RKO (cell line): Measurements from ENCODE around the gene CCDC107.

Experiments
- DNase-seq: peaks from one replicate; pipeline ENCODE4 v3.0.0-alpha.2; 2016; ENCODE audit warnings: low spot score

The CCDC107 gene

GRCh38 chr9:35661756-35662350, 3.8 kb downstream of the CCDC107 start:
- DNase-seq: no peak

DNA sequence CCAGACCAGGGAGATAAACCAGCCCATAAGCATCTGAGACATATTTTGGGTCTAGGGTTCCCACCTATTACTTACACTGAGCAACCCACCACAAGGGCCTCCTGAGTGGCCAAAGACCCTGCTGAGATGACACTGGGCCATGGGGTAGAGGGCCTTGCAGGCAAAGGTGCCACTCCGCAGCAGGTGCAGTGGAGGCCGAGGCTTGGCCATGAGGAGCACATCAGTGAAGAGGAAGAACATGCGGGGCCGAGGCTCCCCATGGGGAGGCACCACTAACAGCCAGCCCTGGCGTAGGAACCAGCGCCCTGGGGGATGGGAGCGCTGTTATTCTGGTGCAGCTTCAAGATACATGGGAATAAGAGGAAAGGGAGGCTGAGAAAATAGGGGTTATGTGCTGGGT, 4.3 kb downstream of the CCDC107 start:
- DNase-seq: no peak

DNA sequence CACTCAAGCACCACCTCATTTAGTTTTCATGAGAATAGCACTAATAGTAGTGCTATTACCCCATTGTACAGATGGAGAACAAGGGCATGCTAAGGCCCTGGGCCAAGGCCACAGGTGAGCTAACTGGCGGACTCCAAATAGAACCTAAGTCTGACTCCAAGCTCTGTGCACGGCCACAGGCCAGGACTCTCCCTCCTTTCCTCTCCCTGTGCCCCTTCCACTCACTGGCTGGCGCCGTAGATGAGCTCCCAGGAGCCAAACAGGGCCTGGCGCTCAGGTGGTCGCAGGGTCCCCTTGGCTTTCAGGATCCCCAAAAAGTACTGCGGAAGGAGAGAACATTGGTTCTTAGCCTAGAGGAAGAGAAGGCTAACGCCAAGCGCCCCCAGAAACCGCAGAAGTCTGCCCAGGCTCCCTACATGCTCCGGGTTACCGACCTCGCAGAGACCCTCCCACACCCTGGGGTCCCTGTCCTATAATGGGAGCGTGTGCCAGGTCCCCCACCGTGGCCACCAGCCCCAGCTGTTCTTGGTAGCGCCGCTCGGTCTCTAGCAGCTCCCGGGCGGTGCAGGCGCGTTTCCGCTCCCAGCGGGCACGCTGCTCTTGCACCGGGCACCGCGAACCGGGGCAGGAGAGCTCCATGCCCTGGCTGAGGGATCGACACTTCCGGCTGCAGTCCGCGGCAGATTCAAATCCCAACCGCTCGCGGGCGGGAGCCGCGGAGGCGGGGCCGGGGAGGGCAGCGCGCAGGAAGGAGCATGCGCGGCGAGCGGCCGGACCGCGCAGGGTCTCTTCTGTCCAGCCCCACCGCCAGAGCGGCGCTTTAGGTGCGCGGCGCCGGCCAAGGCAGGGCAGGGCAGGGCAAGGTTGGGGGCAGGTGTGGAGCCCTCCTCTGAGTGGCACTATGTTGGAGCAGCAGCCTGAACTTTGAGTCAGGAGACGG, 6.7 kb downstream of the CCDC107 start, which contains the start of gene ARHGEF39:
ARHGEF39 (minus strand) TSS at position 665 of the 940 bp plus-strand sequence; CDS start at position 639, 26 bp downstream.
- DNase-seq: peak; percentile 91

DNA sequence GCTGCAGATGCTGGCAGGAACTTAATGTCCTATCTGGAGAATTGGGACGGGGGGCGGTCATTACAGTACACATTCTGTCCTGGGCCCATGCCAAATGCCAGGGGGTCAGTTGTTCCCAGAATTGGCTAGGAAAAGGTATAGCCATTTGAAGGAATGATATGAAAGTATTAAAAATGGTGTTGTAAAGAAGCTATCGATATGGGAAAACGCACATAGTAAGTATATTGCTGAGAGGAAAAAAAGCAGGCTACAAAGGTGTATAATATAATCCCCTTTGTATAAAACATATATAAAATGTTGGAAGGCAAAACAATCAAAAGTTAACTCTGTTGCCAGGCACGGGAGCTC, 7.4 kb downstream of the CCDC107 start:
- DNase-seq: no peak

GRCh38 chr9:35666045-35666444, 8.0 kb downstream of the CCDC107 start:
- DNase-seq: no peak

- DNase-seq: no peak
Observed at GRCh38 chr9:35666549-35666948, 8.5 kb downstream of the CCDC107 start.

- DNase-seq: no peak
Observed at GRCh38 chr9:35667939-35668338, 9.8 kb downstream of the CCDC107 start.

GRCh38 chr9:35669331-35670145, 11.4 kb downstream of the CCDC107 start:
- DNase-seq: peak; percentile 73

GRCh38 chr9:35673132-35674024, 15.3 kb downstream of the CCDC107 start, which contains the start of gene CA9:
CA9 (plus strand) TSS chr9:35673928; CDS start chr9:35673960, 32 bp downstream.
- no peak for DNase-seq

- DNase-seq: no peak
Observed at GRCh38 chr9:35674025-35674361, 15.9 kb downstream of the CCDC107 start.

GRCh38 chr9:35675204-35675603, 17.1 kb downstream of the CCDC107 start:
- no peak for DNase-seq

DNA sequence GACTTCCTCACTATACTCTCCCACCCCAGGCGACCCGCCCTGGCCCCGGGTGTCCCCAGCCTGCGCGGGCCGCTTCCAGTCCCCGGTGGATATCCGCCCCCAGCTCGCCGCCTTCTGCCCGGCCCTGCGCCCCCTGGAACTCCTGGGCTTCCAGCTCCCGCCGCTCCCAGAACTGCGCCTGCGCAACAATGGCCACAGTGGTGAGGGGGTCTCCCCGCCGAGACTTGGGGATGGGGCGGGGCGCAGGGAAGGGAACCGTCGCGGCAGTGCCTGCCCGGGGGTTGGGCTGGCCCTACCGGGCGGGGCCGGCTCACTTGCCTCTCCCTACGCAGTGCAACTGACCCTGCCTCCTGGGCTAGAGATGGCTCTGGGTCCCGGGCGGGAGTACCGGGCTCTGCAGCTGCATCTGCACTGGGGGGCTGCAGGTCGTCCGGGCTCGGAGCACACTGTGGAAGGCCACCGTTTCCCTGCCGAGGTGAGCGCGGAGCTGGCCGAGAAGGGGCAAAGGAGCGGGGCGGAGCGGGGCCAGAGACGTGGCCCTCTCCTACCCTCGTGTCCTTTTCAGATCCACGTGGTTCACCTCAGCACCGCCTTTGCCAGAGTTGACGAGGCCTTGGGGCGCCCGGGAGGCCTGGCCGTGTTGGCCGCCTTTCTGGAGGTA, 17.8 kb downstream of the CCDC107 start:
- no peak for DNase-seq

GRCh38 chr9:35679091-35679490, 21.0 kb downstream of the CCDC107 start:
- no peak for DNase-seq

DNA sequence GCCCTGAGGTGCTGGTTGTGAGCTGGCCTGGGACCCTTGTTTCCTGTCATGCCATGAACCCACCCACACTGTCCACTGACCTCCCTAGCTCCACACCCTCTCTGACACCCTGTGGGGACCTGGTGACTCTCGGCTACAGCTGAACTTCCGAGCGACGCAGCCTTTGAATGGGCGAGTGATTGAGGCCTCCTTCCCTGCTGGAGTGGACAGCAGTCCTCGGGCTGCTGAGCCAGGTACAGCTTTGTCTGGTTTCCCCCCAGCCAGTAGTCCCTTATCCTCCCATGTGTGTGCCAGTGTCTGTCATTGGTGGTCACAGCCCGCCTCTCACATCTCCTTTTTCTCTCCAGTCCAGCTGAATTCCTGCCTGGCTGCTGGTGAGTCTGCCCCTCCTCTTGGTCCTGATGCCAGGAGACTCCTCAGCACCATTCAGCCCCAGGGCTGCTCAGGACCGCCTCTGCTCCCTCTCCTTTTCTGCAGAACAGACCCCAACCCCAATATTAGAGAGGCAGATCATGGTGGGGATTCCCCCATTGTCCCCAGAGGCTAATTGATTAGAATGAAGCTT, 21.8 kb downstream of the CCDC107 start:
- no peak for DNase-seq

- no peak for DNase-seq
Observed at GRCh38 chr9:35680331-35681105, 22.4 kb downstream of the CCDC107 start.

DNA sequence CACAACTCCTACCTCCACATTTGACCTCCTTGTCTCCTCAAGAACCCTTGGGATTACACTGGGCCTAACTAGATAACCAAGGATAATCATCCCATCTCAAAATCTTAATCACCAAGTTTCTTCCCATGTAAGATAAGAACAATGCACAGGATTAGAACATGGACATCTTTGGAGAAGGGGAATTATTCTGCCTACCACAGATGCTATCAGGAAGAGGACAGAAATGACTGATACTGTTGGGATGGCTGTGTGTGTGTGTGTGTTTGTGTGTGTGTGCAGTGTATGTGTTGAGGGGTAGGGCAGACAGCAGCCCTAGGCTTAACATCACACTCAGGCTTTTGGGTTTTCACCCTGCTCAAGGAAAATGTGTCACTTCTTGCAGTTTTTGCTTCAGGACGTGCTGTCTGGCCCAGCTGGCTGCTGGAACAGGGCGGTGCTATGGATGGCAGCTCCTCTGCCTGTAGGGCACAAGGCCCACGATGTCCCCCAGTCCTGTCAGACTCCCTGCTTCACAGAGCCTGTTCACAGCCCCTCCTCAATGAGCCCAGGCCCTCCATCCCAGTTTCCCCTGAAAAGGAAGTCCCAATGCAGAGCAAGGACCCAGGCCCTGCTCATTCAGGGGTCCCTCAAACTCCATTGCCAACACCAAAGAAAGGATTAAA, 23.4 kb downstream of the CCDC107 start:
- DNase-seq: no peak

DNA sequence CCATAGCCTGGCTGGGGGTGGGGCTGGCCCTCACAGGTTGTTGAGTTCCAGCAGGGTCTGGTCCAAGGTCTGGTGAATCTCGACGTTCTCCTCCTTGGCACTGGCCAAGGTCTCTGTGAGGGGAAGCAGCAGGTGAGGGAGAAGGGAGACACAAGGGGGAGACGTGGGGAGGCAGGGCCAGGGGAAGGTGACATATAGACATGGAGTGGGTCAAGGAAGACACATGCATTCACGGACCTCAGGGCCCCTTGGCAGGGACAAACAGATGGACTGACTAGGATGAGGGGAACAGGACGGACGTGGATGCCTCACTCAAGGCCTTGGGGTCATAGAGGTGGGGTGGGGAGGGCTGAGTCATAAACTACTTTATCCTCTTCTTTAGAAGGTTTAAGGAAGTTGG, 24.0 kb downstream of the CCDC107 start:
- DNase-seq: no peak

DNA sequence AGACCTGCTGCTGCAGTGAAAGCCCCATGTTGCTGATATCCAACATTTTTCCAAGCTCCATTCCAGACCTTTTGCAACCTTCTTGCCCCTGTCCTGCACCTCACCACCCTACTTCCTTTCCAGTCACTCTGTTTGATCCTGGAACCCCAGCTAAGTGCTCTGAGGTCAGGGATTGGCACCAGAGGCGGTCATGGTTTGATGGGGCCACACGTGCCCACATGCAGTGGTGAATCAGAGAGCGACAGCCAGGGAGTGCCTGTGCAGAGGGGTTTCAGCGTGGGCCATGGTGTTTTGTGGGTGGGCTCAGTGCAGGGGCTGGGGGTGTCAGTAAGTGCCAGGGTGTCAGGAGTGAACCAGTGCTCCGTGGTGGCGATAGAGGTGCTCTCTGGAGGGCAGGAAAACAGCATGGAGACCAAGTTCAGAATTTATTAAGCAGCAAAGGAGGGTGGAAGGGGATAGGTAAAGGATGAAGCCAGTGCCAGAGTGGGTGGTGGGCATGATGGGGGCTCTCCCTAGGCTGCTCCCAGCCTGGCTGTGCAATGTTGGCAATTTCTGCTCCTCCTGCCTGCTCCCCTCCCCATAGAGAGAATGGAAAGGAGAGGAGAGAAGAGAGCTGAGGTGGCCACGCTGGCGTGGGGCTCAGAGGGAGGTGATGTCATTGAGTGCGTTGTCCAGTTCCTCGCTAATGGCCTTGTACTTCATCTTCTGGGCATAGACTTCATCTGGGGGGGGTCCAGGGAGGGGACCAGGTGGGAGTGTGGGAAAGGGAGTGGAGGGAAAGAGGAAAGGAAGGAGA, 24.6 kb downstream of the CCDC107 start:
- DNase-seq: no peak
